HG02798 (cell line): Measurements from ENCODE around the gene GTF2A1.

ENCODE experiments used
- ATAC-seq: cut with Tn5 transposase; IDR thresholded peaks from one replicate; pipeline ENCODE4 v1.9.1; 2021; ENCODE audit warnings: mild to moderate bottlenecking; ENCODE audit not compliant: unreplicated experiment, poor library complexity

Gene GTF2A1

GRCh38 chr14:81144824-81145603 lies 75.7 kb downstream of the GTF2A1 start:
- ATAC-seq, result no peak

GRCh38 chr14:81143793-81144192 lies 77.0 kb downstream of the GTF2A1 start:
- no peak for ATAC-seq

GRCh38 chr14:81141426-81141825 lies 79.3 kb downstream of the GTF2A1 start:
- no peak for ATAC-seq

- no peak for ATAC-seq
Observed at GRCh38 chr14:81138429-81138828, 82.3 kb downstream of the GTF2A1 start.

GRCh38 chr14:81137316-81137715 lies 83.4 kb downstream of the GTF2A1 start:
- ATAC-seq, result no peak

GRCh38 chr14:81133400-81133799 lies 87.4 kb downstream of the GTF2A1 start:
- ATAC-seq, result no peak

GRCh38 chr14:81132468-81132867 lies 88.3 kb downstream of the GTF2A1 start:
- no peak for ATAC-seq

GRCh38 chr14:81129242-81129641 lies 91.5 kb downstream of the GTF2A1 start:
- no peak for ATAC-seq

- ATAC-seq, result no peak
Observed at GRCh38 chr14:81127785-81128184, 93.0 kb downstream of the GTF2A1 start.

GRCh38 chr14:81125536-81125935 lies 95.2 kb downstream of the GTF2A1 start:
- no peak for ATAC-seq
